Heart left ventricle (tissue), 13 donors: Measurements from ENCODE around the gene PPM1M.

Experiments
- CTCF ChIP-seq, 12 donors: fragments of 200-600 bp; sonication (generic) in 4 of 12; IDR thresholded peaks; one replicate each; pipeline versions ENCODE4 v1.5.0 to v1.8.0; 2018 to 2022; ENCODE audit warnings: antibody characterized with exemption in 12 of 12, mild to moderate bottlenecking in 5 of 12
- POLR2A ChIP-seq, 2 donors: fragments of 450-650 bp; IDR thresholded peaks; one replicate each; pipeline ENCODE4 v1.6.1; 2017; ENCODE audit warnings: antibody characterized with exemption in 2 of 2, mild to moderate bottlenecking in 2 of 2, moderate library complexity in 2 of 2
- donor health status: ischemic (EF 13 %, LVEDD 7.1; RV severe dilation, severe dysfunction).
- donor health status: DM: no; HTN: yes; CAD: no.
- donor health status: DM: no; HTN: no; CAD: no.
- donor health status: ischemic (EF 25% LVEDD 6.9; RV normal size, moderate dysfunction).
- donor health status: ischemic (EF 25% LVEDD 5.7; RV mildly dilated, moderate dysfunction).
- donor health status: ischemic (EF 35%, LVEDD 5.7; RV mildly dilated, moderate dysfunction).
- donor health status: nonischemic (EF 11% LVEDD 7.7; RV severe dilation, severe dysfunction).
- donor health status: DM: yes; HTN: yes; CAD: no.
- donor health status: PGD.
- donor health status: ischemic (EF 29% LVEDD 5.4; RV normal size, mild dysfunction).
- donor health status: nonischemic (EF 23%, LVEDD 6.1; RV moderate dilation, normal function).

DNA sequence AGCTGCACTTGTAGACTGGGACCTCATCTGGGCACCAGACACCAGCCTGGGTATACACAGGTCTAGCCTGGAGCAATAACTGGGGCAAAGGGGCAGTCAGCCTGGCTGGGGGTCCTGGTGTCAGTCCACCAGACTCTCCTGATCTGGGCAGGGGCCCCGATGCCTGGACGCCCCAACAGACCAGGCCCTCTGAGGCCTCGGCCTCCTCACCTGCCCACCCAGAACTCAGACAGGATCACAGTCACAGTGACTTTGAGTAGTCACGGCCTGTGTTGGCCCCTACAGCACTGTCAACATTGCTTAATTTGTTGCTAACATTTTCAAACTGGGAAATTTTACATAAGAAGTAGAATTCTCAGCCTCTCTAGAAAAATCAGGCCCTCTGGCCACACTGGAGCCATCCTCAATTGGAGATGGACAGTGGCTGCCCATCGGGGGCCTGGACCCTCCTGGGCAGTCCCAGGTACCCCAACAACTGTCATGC lies 12.4 kb upstream of the PPM1M start:
- TF ChIP-seq POLR2A (IDR thresholded peaks at IDR 0.05): no peak
- no peak for TF ChIP-seq CTCF (IDR thresholded peaks at IDR 0.05)
